ENCODE data around the gene SRP68. TPM values are rescaled to one million over a fixed set of nuclear protein-coding genes. Genes with fewer than 3 reads are reported as not detected.

The SRP68 gene
- total and polyA plus RNA-seq, 7 experiments from 2014 or later = 69.6 to 105 (median 91.9) TPM

- Mint-ChIP-seq H3K27me3 (no peaks in the 10 kb centered on the region), H3K4me1 (peaks cover 9 to 31% (median 26%) of the 10 kb centered on the region in 7 donors), H3K36me3 (no peaks in the 10 kb centered on the region), H3K9me3 (no peaks in the 10 kb centered on the region), H3K27ac (peak within 1 kb of the TSS in 6 of 9 donors; percentile 25 to 97 (median 80)), H3K4me3 (peak within 1 kb of the TSS in 1 of 10 donors; percentile 84)
- Histone ChIP-seq H3K9me3 (ENCODE audit: control insufficient read depth in 2 of 3, low read length in 3 of 3) (no peaks in the 10 kb centered on the region), H3K4me1 (ENCODE audit: control insufficient read depth in 2 of 2, insufficient read depth in 2 of 2, low read length in 2 of 2) (peaks cover 8 to 23% of the 10 kb centered on the region in 2 donors), H3K4me3 (ENCODE audit: low read length) (no peak within 1 kb of the TSS), H3K36me3 (ENCODE audit: control insufficient read depth in 2 of 3, insufficient read depth in 3 of 3, low read length in 3 of 3) (no peaks in the 10 kb centered on the region), H3K27me3 (ENCODE audit: control insufficient read depth in 2 of 2, insufficient read depth in 2 of 2, low read length in 2 of 2) (no peaks in the 10 kb centered on the region), H3K27ac (ENCODE audit: low read depth, low read length) (peak within 1 kb of the TSS; percentile 40)
- POLR2A ChIA-PET = interaction anchor here (0.6 kb wide), 1 partner anchor 68 kb away, joined by 5 read pairs; no protein-coding TSS in a partner anchor
- DNase-seq (no peak), ATAC-seq (no peak)
- intact Hi-C loops (cut with micrococcal nuclease) = no loop called here
- CTCF ChIA-PET = no interaction called here
Observed at GRCh38 chr17:76027159-76027839, 45.0 kb downstream of the SRP68 start, which contains the start of gene EVPL. EVPL (minus strand) TSS chr17:76027306; CDS start chr17:76027198, 108 bp downstream.

- no peaks in the 10 kb centered on the region for H3K9me3 ChIP-seq (ENCODE audit: control insufficient read depth in 2 of 3, low read length in 3 of 3)
- ChIA-PET POLR2A (no interaction called here), CTCF (no interaction called here)
- H3K27me3 Mint-ChIP-seq = no peaks in the 10 kb centered on the region
- peaks cover 9 to 31% (median 26%) of the 10 kb centered on the region in 7 donors for H3K4me1 Mint-ChIP-seq
- no peak overlapping the region for H3K27ac ChIP-seq (ENCODE audit: low read depth, low read length)
- H3K9me3 Mint-ChIP-seq = no peaks in the 10 kb centered on the region
- H3K36me3 Mint-ChIP-seq = no peaks in the 10 kb centered on the region
- DNase-seq (no peak), ATAC-seq (no peak)
- intact Hi-C loops (cut with micrococcal nuclease) = no loop called here
- no peak overlapping the region for H3K4me3 ChIP-seq (ENCODE audit: low read length)
- no peaks in the 10 kb centered on the region for H3K36me3 ChIP-seq (ENCODE audit: control insufficient read depth in 2 of 3, insufficient read depth in 3 of 3, low read length in 3 of 3)
- no peaks in the 10 kb centered on the region for H3K27me3 ChIP-seq (ENCODE audit: control insufficient read depth in 2 of 2, insufficient read depth in 2 of 2, low read length in 2 of 2)
- H3K4me1 ChIP-seq (ENCODE audit: control insufficient read depth in 2 of 2, insufficient read depth in 2 of 2, low read length in 2 of 2) = peaks cover 8 to 23% of the 10 kb centered on the region in 2 donors
- peak overlapping the region in 1 of 10 donors; percentile 55 for H3K4me3 Mint-ChIP-seq
- peak overlapping the region in 4 of 9 donors; percentile 13 to 36 (median 29) for H3K27ac Mint-ChIP-seq
Observed at GRCh38 chr17:76026714-76027158, 45.6 kb downstream of the SRP68 start.

GRCh38 chr17:76025294-76025693 is 47.0 kb downstream of the SRP68 start:
- Mint-ChIP-seq H3K4me3 (no peak overlapping the region), H3K4me1 (peaks cover 9 to 31% (median 22%) of the 10 kb centered on the region in 7 donors), H3K27ac (peak overlapping the region in 3 of 9 donors; percentile 51 to 67 (median 64)), H3K9me3 (no peaks in the 10 kb centered on the region), H3K27me3 (no peaks in the 10 kb centered on the region), H3K36me3 (no peaks in the 10 kb centered on the region)
- ATAC-seq (no peak), DNase-seq (no peak)
- intact Hi-C loops (cut with micrococcal nuclease) = no loop called here
- Histone ChIP-seq H3K9me3 (ENCODE audit: control insufficient read depth in 2 of 3, low read length in 3 of 3) (no peaks in the 10 kb centered on the region), H3K27me3 (ENCODE audit: control insufficient read depth in 2 of 2, insufficient read depth in 2 of 2, low read length in 2 of 2) (no peaks in the 10 kb centered on the region), H3K4me1 (ENCODE audit: control insufficient read depth in 2 of 2, insufficient read depth in 2 of 2, low read length in 2 of 2) (peaks cover 8 to 20% of the 10 kb centered on the region in 2 donors), H3K36me3 (ENCODE audit: control insufficient read depth in 2 of 3, insufficient read depth in 3 of 3, low read length in 3 of 3) (no peaks in the 10 kb centered on the region), H3K27ac (ENCODE audit: low read depth, low read length) (no peak overlapping the region), H3K4me3 (ENCODE audit: low read length) (no peak overlapping the region)
- CTCF ChIA-PET = interaction anchor here (0.9 to 1.3 kb wide), 2 partner anchors 10 to 11 kb away, joined by 5 read pairs; no protein-coding TSS in a partner anchor
- POLR2A ChIA-PET = no interaction called here

- ATAC-seq = no peak
- H3K9me3 Mint-ChIP-seq = no peaks in the 10 kb centered on the region
- DNase-seq = no peak
- no peaks in the 10 kb centered on the region for H3K27me3 ChIP-seq (ENCODE audit: control insufficient read depth in 2 of 2, insufficient read depth in 2 of 2, low read length in 2 of 2)
- H3K4me3 ChIP-seq (ENCODE audit: low read length) = no peak overlapping the region
- peaks cover 0 to 3% (median 0%) of the 10 kb centered on the region in 5 donors for H3K27me3 Mint-ChIP-seq
- no peak overlapping the region for H3K4me3 Mint-ChIP-seq
- H3K4me1 Mint-ChIP-seq = peaks cover 3 to 23% (median 15%) of the 10 kb centered on the region in 7 donors
- ChIA-PET POLR2A (no interaction called here), CTCF (no interaction called here)
- no peaks in the 10 kb centered on the region for H3K36me3 ChIP-seq (ENCODE audit: control insufficient read depth in 2 of 3, insufficient read depth in 3 of 3, low read length in 3 of 3)
- H3K27ac Mint-ChIP-seq = peak overlapping the region in 3 of 9 donors; percentile 36 to 64 (median 51)
- H3K27ac ChIP-seq (ENCODE audit: low read depth, low read length) = no peak overlapping the region
- H3K4me1 ChIP-seq (ENCODE audit: control insufficient read depth in 2 of 2, insufficient read depth in 2 of 2, low read length in 2 of 2) = peaks cover 2 to 12% of the 10 kb centered on the region in 2 donors
- intact Hi-C loops (cut with micrococcal nuclease) = no loop called here
- no peaks in the 10 kb centered on the region for H3K9me3 ChIP-seq (ENCODE audit: control insufficient read depth in 2 of 3, low read length in 3 of 3)
- H3K36me3 Mint-ChIP-seq = no peaks in the 10 kb centered on the region
Observed at GRCh38 chr17:76024353-76024752, 48.0 kb downstream of the SRP68 start.

- POLR2A ChIA-PET = no interaction called here
- H3K36me3 ChIP-seq (ENCODE audit: control insufficient read depth in 2 of 3, insufficient read depth in 3 of 3, low read length in 3 of 3) = no peaks in the 10 kb centered on the region
- no peaks in the 10 kb centered on the region for H3K27me3 ChIP-seq (ENCODE audit: control insufficient read depth in 2 of 2, insufficient read depth in 2 of 2, low read length in 2 of 2)
- H3K27ac ChIP-seq (ENCODE audit: low read depth, low read length) = no peak overlapping the region
- Mint-ChIP-seq H3K27me3 (peaks cover 0 to 3% (median 0%) of the 10 kb centered on the region in 5 donors), H3K36me3 (no peaks in the 10 kb centered on the region), H3K27ac (no peak overlapping the region), H3K4me3 (no peak overlapping the region), H3K4me1 (peaks cover 0 to 18% (median 10%) of the 10 kb centered on the region in 7 donors), H3K9me3 (no peaks in the 10 kb centered on the region)
- no peak overlapping the region for H3K4me3 ChIP-seq (ENCODE audit: low read length)
- DNase-seq (no peak), ATAC-seq (no peak)
- intact Hi-C loops (cut with micrococcal nuclease) = no loop called here
- no peaks in the 10 kb centered on the region for H3K9me3 ChIP-seq (ENCODE audit: control insufficient read depth in 2 of 3, low read length in 3 of 3)
- CTCF ChIA-PET = no interaction called here
- H3K4me1 ChIP-seq (ENCODE audit: control insufficient read depth in 2 of 2, insufficient read depth in 2 of 2, low read length in 2 of 2) = peaks cover 0 to 7% of the 10 kb centered on the region in 2 donors
Observed at GRCh38 chr17:76023900-76024237, 48.4 kb downstream of the SRP68 start.

GRCh38 chr17:76022973-76023899 is 49.1 kb downstream of the SRP68 start:
- Histone ChIP-seq H3K4me3 (ENCODE audit: low read length) (no peak overlapping the region), H3K36me3 (ENCODE audit: control insufficient read depth in 2 of 3, insufficient read depth in 3 of 3, low read length in 3 of 3) (no peaks in the 10 kb centered on the region), H3K27ac (ENCODE audit: low read depth, low read length) (no peak overlapping the region), H3K27me3 (ENCODE audit: control insufficient read depth in 2 of 2, insufficient read depth in 2 of 2, low read length in 2 of 2) (no peaks in the 10 kb centered on the region), H3K4me1 (ENCODE audit: control insufficient read depth in 2 of 2, insufficient read depth in 2 of 2, low read length in 2 of 2) (peaks cover 0 to under 1% of the 10 kb centered on the region in 2 donors), H3K9me3 (ENCODE audit: control insufficient read depth in 2 of 3, low read length in 3 of 3) (no peaks in the 10 kb centered on the region)
- H3K27me3 Mint-ChIP-seq = peaks cover 0 to 3% (median 0%) of the 10 kb centered on the region in 5 donors
- no peaks in the 10 kb centered on the region for H3K36me3 Mint-ChIP-seq
- ChIA-PET POLR2A (no interaction called here), CTCF (no interaction called here)
- H3K4me3 Mint-ChIP-seq = no peak overlapping the region
- ATAC-seq = no peak
- peaks cover 0 to 12% (median 6%) of the 10 kb centered on the region in 7 donors for H3K4me1 Mint-ChIP-seq
- intact Hi-C loops (cut with micrococcal nuclease) = no loop called here
- peaks cover 0 to 1% (median 0%) of the 10 kb centered on the region in 11 donors for H3K9me3 Mint-ChIP-seq
- peak overlapping the region in 6 of 9 donors; percentile 25 to 84 (median 72) for H3K27ac Mint-ChIP-seq
- no peak for DNase-seq

All from naive thymus-derived CD4-positive, alpha-beta T cell (primary cell).